NCI-H187 treated with DMSO at 0.1 percent for 48 hours (cell line): ENCODE data around the gene WNT4.

Experiments
- DNase-seq: peaks from one replicate; lab custom pipeline; 2025; lab: John Stamatoyannopoulos, UW

WNT4 gene

DNA sequence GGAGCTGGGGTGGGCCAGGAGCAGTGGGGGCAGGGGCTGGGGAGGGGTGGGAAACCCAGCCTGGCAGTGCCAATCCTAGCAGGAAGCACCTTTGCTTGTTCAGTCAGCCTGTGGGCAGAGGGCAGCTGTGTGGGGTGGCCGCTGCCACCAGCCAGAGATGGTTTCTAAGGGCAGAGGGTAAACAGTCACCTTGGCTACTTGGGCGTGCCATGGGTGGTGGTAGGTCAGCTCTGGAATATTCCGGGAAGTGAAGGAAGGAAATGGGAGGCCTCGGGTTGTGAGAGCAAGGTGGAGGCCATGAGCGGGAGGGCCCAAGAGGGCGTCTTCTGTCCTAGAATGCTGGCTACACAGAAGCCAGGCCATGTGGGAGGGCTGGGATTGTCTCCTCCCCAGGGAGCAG, 20.7 kb upstream of the WNT4 start:
- no peak for DNase-seq

GRCh38 chr1:22163137-22163536, 20.2 kb upstream of the WNT4 start:
- no peak for DNase-seq

DNA sequence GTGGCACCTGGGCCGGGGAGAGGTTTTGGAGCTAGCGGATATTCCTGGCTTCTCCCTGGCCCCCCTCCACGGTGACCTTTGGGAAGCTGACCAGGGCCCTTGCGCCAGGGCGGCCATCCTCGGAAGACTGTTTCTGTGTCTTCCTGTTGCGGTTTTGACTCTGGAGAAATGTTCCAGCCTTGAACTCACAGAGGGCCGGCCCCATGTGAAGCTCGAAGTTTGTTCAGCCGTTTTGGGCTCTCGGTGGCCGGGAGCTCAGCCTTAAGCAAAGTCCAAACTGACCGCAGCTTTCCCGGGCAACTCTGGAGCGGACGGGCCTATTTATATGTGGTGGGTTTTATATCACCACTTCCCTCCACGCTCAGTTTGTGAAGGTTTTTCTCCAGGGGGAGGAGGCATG, 17.0 kb upstream of the WNT4 start:
- DNase-seq = no peak

GRCh38 chr1:22158654-22159053, 15.8 kb upstream of the WNT4 start:
- DNase-seq = no peak

GRCh38 chr1:22157359-22157966, 14.6 kb upstream of the WNT4 start:
- DNase-seq = no peak

- DNase-seq = no peak
Measured at GRCh38 chr1:22155517-22155916, 12.6 kb upstream of the WNT4 start.

DNA sequence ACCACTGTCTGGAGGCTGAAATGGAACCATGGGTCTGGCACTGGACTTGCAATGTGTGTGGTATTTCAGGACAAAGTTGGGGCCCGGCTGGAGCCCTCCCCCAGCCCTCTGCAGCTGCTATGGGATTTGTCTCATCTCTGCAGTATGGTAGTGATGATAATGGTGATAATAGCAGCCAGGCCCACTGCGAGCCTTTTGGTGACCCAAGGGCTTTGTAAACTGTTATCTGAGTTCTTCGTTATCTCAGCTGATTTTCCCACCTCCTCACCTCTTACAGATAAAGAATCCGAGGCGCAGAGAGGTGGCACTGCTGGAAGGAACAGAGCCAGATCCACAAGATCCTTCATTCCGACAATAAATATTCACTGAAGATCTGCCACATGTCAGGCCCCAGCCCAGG, 11.7 kb upstream of the WNT4 start:
- no peak for DNase-seq

DNA sequence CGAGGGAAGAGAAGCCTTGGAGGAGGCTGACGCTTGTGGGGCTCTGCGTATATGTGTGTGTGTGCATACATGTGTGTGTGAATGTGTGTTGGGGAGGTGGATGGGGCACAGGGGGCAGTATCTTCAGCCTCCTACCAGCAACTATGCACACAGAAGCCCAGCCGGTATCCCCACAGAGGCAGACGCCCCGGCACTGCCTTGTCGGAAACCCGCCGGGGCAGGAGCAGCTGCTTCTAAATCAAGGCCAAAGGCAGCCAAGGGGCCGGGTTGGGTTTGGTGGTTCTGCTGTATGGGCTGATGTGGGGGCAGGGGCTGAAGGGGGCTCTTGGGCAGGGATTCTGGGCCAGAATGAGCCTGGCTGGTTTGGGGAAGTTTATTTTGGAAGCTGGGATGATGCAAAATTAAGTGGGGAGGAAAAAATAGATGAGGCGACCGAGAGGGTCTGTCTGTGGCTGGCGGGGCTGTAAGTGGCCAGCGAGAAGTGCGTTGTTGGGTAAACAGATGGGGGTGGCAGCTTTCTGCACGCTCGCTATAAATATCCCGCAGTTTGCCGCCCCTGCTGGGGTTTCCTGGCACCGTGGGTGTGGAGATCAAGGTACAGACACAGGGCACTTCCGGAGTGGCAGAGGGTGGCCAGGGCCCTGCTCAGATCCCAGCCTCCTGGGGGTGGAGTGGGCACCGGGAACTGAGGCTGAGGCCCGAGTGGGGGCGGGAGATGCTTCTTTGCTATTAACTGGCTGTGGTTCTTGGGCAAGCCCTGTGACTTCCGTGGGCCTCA, 11.0 kb upstream of the WNT4 start:
- no peak for DNase-seq

DNA sequence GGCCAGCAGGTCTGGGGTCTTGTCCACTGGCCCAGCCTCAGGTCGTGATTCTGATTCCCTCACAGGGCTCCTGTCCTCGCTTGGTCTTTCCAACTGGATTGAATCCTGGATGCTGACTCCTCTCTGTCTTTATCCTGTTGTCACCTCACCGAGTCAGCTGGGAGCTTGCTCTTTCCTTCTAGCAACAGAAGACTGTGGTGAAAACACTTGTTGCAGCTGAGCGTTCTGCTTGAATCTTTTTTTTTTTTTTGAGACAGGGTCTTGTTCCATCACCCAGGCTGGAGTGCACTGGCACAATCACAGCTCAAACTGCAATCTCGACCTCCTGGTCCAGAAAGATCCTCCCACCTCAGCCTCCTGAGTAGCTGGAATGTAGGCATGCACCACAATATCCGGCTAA, 8.0 kb upstream of the WNT4 start:
- no peak for DNase-seq

DNA sequence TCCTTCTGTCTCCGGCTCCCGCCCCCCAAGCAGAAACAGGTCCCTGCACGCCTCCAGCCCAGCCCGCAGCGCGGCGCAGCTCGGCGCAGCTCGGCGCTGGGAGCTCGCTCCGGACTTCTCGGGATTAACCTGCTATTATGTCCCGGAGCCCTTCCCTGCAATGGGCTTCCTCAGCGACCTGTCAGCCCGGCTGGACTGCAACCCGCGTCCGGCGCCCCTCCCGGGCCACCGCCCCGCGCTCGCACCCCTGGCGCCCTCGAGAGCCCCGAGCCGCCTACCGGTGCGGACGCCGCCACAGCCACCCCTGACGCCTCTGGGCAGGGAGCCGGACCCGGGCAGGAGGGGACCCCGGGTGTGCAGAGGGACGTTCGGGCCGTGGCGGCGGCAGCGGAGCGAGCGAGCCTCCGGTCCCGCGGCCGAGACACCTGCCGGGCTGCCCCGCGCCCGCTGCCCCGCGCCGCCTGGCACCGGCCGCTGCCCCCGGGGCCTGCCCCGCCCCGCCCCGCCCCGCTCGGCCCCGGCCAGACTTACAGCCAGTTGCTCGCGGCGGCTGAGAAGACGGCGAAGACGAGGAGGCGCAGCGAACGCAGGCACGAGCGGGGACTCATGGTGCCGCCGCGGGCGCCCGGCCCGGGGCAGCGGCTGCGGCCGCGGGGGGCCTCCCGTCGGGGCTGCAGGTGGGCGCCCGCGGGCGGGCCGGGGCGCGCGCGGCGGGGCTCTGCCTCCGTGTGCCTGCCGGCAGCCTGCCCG, 407 bp downstream of the WNT4 start:
- DNase-seq = no peak

- DNase-seq = no peak
Measured at GRCh38 chr1:22141554-22142314, 1.2 kb downstream of the WNT4 start.

DNA sequence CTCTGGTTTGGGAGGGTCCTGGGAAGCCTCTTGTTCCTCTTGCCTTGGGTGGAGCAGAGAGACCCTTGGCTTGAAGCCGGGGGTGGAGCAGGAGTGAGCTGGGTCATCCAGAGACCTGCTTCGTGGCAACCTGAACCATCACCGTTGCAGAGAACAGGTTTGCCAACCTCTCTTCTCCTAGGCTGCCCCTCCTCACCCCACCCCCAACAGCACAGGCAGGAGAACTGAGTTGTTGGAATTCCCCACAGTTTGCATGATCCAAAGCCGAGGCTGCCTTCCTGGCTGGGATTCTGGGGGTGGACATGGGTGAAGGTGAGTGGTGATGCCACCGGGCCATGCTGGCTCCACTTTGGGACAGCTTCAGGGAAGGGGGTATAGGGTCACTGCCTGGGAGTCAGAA, 2.2 kb downstream of the WNT4 start:
- no peak for DNase-seq

GRCh38 chr1:22139817-22140216, 3.1 kb downstream of the WNT4 start:
- DNase-seq = no peak

DNA sequence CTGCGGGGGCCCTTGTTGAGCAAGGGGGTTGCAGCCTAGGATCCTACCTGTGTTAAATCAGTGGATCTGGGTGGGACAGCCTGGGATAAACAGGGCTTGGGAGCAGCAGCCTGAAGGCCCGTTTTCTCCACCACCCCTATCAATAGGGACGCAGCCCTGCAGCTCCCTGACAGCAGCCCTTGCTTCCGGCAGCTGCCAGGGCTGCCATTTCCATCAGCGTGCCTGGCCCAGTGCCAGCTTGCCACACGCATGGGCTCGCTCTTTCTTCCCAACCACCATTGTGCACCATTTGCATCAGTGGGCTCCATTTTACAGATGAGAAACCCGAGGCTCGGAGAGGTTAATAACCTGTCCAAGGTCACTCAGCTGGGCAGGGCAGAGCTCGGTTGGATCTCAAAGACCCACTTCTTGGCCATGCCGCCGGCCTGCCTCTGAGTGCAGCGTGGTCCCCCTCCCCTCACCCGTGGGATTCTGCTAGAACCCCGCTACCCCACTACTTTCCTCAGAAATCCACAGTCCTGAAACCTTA, 3.8 kb downstream of the WNT4 start:
- DNase-seq = no peak

DNA sequence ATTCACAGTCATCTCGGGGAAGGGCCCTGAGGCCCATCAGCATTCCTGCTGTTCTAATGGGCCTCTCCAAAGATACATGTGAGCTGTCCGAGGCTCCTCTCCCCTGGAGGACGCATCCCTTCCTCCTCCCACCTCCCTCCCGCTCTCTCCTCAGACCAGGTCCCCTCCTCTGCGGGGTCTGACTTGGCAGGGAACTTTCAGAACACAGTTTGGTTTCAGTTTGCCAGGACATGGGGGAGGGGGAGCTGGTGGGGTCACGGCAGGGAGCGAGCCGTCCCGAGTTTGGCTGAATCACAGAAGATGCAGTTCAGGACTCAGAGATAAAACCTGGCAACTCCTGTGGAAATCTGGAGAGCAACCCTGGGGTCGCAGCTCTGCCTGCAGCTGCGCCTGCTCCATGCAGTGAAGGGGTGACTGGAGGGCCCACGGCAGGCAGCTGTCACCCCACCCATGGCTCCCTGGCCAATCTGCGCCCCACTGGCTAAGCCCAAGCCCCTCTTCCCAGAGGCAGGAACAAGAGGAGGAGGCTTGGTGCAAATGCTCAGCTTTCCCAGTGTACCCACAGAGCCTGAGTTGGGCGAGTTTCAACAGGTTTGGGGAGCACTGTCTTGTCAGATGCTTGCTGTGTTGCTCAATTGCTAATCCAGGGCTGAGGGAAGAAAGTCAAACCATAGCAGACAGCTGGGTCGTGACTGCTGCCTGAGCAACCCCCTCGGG, 5.7 kb downstream of the WNT4 start:
- no peak for DNase-seq

DNA sequence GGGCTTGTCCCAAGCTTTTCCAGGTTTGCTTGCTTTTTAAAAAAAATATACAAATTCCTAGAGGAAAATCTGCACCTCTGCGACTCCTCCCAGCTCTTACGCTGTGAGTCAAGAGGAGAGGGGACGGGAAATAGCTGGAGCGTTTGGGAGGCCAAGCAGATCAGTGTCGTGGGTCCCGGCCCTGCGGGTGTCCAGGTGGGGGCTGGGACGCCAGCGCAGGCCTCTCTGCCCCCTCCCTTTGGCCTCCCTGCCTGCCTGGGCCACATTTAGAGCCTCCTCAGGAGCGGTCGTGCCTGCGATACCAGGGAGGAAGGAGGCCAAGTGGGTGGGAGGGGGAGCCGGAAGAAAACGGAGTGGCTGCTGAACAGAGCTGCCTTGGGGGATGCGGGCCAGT, 9.0 kb downstream of the WNT4 start:
- no peak for DNase-seq

DNA sequence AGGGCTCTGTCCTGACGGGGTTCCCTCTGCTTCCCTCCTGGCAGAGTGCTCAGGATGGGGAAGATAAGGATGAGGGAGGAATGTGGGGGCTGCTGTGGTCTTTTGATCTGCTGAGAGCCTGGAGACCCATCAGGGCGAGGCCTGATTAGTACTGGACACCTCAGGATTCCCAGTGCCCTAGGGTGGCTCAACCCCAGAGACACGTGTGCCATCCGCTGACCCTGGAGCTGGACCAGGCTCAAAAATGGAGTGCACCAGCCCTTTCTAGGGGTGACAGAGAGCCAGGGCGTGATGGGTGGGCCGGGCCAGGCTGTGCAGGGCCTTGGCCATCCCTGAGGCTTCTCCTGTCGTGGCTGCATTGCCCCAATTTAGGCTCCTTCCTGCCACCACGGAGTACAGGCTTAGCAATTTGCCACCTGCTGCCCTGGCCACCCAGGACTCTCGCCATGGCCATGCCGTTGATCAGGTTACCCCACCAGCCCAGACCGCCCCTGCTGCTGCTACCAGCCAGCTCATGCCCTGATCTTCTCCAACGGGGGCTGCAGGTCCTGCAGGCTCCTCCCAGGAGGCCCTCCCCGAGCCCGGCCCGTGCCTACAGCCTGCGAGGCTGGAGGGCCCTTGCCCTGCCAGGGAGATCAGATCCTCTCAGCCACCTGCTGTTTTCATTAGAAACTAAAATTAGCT, 9.5 kb downstream of the WNT4 start:
- DNase-seq = no peak

- DNase-seq = no peak
Measured at GRCh38 chr1:22132517-22133235, 10.2 kb downstream of the WNT4 start.

GRCh38 chr1:22131875-22132486, 10.9 kb downstream of the WNT4 start:
- DNase-seq = no peak

DNA sequence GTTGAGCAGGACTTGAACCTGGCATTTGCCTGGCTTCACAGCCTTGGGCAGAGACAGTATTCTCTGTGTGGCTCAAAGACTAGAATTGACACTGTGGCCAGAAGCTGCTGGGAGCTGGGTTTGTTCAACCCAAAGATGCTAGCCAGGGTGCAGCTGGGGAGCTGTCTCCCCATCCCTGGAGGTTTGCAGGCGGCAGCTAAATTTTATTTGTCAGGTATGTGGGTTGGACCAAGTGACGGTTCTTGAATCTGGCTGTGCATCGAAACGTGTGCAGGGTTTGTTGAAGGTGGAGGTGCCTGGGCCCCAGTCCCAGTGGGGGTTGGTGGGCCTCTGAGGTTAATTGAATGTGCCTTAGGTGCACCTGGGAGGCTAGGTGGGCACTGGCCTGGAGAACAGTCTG, 11.8 kb downstream of the WNT4 start:
- no peak for DNase-seq
